NB4 (cell line): ENCODE data around the gene BICRA.

Experiments
- DNase-seq: peaks from one replicate; pipeline ENCODE4 v3.0.0; 2010; ENCODE audit warnings: low read depth
- H3K4me3 ChIP-seq: one replicate; pipeline ENCODE4 v1.5.1; 2011; ENCODE audit warnings: mild to moderate bottlenecking, low read depth, low read length, moderate library complexity
- CTCF ChIP-seq: IDR thresholded peaks from one replicate; pipeline ENCODE4 v1.5.1; 2012; ENCODE audit warnings: low read depth, low read length
- MYC ChIP-seq: IDR thresholded peaks from 2 replicates; pipeline ENCODE4 v1.6.1; 2011; ENCODE audit warnings: low read depth, low read length
- POLR2A ChIP-seq: IDR thresholded peaks from 2 replicates; pipeline ENCODE4 v1.6.1; 2011; ENCODE audit warnings: mild to moderate bottlenecking; ENCODE audit not compliant: insufficient read length; ENCODE audit errors: extremely low read depth
- TF ChIP-seq, protein P1 (sequence below): IDR thresholded peaks from 2 replicates; pipeline ENCODE4 v1.6.1; 2011; ENCODE audit warnings: low read depth, low read length

Gene BICRA

GRCh38 chr19:47651691-47652090 is 42.8 kb downstream of the BICRA start:
- no peak for DNase-seq
- TF ChIP-seq, protein P1, sequence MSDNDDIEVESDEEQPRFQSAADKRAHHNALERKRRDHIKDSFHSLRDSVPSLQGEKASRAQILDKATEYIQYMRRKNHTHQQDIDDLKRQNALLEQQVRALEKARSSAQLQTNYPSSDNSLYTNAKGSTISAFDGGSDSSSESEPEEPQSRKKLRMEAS, result no peak
- no peak for TF ChIP-seq CTCF
- no peak for TF ChIP-seq POLR2A
- TF ChIP-seq MYC, result no peak
- H3K4me3 ChIP-seq, result no peak overlapping the region

- no peak for DNase-seq
- no peak overlapping the region for H3K4me3 ChIP-seq
- no peak for TF ChIP-seq CTCF
- no peak for TF ChIP-seq POLR2A
- TF ChIP-seq, protein P1, result no peak
- TF ChIP-seq MYC, result no peak
Measured at GRCh38 chr19:47652285-47652684, 43.4 kb downstream of the BICRA start.

DNA sequence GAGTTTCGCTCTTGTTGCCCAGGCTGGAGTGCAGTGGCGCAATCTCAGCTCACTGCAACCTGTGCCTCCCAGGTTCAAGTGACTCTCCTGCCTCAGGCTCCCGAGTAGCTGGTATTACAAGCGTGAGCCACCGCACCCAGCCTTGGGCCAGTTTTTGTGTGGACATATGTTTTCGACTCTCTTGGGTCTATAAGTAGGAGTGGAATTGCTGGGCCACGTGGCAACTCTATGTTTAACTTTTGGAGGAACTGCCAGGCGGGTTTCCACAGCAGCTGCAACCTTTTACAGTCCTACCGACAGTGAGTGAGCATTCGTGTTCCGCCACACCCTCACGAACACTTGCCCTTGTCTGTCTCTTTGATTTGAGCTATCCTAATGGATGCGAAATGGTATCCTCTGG is 44.9 kb downstream of the BICRA start:
- no peak overlapping the region for H3K4me3 ChIP-seq
- DNase-seq, result no peak
- TF ChIP-seq POLR2A (no peak), MYC (no peak), CTCF (no peak)
- TF ChIP-seq, protein P1, result no peak

- no peak for DNase-seq
- no peak overlapping the region for H3K4me3 ChIP-seq
- no peak for TF ChIP-seq MYC
Measured at GRCh38 chr19:47657719-47658118, 48.8 kb downstream of the BICRA start.

GRCh38 chr19:47658431-47659348 is 49.8 kb downstream of the BICRA start:
- no peak overlapping the region for H3K4me3 ChIP-seq
- no peak for DNase-seq
- TF ChIP-seq, protein P1, result no peak
- TF ChIP-seq POLR2A (no peak), MYC (no peak), CTCF (no peak)

GRCh38 chr19:47660435-47660832 is 51.5 kb downstream of the BICRA start:
- no peak overlapping the region for H3K4me3 ChIP-seq
- no peak for TF ChIP-seq MYC
- TF ChIP-seq CTCF, result no peak
- no peak for TF ChIP-seq POLR2A
- TF ChIP-seq, protein P1, result no peak
- DNase-seq, result no peak
